CD4-positive, alpha-beta T cell treated with Interferon gamma for 1 hour (primary cell): ENCODE measurements around the gene GNAZ.
"Not testable (repeated sequence)": the region's sequence is repeated elsewhere in the genome, so short reads cannot be mapped to it uniquely, and the experiment has no call there.

Experiments
- DNase-seq: peaks from one replicate; pipeline ENCODE4 v3.0.0-alpha.2; 2020

GNAZ gene

GRCh38 chr22:23122216-23122957, 52.1 kb downstream of the GNAZ start:
- no peak for DNase-seq

GRCh38 chr22:23122992-23123803, 52.9 kb downstream of the GNAZ start:
- no peak for DNase-seq

- no peak for DNase-seq
Measured at GRCh38 chr22:23123804-23124254, 53.5 kb downstream of the GNAZ start.

DNA sequence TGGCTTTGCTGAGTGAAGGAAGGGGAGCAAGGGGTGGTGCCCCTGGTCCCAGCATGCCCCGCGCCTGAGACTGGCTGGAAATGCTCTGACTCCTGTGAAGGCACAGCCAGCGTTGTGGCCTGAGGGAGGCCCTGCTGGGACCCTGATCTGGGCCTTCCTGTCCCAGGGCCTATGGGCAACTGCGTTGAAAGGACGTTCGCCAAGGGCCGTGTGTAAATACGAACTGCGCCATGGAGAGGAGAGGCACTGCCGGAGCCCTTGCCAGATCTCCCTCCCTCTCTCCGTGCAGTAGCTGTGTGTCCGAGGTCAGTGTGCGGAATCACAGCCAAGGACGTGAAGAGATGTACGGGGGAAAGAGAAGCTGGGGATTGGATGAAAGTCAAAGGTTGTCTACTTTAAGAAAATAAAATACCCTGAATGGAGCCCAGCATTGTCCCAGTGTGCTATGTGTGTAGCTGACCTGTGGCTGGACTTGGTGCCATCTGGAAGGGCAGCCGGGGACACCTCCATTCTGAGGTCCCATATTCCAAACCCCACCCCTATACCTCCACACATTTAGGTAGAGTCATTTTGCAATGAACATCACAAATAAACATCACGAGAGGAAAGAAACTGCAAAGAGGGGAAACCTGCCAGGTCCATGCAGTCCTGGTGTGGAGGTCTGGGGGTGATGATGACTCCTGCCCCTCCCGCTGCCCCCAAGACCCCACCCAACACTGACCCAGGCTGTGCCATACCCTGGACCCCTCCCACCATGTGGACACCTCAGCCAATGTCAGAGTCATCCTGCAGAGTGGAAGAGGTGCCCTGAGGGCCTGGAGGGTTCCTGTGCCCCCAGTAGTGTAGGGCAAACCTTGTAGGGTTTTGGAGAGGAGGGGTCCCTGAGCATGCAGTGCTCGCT, 54.5 kb downstream of the GNAZ start:
- DNase-seq, result no peak

DNA sequence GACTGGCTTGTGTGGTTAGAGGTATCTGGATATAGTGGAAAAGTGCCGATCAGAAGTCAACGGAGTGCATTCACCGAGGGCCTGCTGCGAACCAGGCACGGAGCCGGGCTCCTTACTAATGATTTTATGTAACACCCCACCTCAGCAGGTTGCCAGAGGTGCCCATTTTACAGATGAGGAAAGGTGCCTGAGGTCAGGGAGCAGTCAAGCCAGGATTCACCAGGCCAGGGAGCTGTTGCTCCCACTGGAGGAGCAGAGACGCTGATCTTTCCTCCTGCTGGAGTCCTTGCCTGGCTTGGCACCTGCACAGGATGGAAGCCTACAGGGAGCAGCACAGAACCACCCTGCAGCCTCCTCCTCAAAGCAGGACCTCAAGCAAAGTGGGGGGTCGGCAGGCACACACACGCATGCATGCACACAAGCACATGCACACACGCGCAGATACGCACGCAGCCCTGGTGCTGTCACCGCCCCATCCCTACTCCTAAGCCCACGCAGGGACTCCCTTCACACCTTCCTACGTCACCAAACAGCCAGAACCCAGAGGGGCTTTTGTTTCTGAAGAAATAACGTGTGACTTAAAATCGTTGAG, 55.3 kb downstream of the GNAZ start:
- no peak for DNase-seq

- no peak for DNase-seq
Measured at GRCh38 chr22:23126165-23127054, 56.1 kb downstream of the GNAZ start.

DNA sequence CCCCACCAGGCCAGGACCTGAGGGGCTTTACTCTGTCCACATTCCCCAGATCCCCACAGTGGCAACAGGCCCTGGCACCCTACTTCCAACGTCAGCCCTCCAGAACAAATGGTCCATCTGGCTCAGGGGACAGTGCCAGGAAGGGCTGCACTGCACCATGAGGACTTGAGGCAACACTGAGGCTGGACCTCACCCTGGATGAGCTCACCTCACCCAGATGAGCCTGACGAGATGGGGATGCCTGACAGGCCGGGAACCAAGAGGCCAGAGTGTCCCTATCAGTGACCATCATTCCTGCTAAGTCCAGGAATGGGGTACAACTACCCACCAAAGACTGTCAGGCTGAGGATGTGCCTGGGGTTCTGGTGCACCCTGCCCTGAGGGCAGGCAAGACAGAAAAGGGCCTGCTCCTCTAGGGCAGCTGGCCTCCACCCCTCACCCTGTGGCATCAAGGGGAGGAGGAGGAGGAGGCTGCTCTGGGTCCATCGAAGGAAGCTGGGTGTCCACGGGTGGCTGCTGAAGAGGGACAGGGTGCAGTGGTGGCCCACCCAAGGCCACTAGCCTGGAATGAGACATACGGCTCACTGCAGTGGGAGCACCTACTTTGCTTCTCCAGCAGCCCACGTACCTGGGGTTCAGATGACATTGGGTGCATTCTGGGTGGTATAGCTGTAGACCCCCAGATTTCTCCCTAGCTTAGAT, 56.9 kb downstream of the GNAZ start:
- no peak for DNase-seq

DNA sequence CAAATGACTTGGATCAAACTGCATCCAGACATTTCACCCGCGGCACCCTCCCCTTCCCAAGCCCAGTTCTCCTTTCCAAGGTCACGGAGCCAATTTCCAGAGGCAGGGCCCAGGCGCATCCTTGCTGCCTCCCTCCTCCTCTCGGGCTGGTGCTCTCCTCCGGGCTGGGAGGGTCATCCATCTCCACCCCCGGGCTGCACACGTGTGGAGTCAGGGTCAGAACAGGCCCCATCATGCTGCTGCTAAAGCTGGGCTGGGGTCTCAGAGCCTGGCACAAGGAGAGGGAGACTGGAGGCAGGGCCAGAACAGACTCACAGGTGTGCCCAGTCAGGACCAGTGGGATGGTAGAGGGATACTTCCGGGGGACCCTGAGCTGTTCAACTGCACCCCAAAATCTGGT, 57.5 kb downstream of the GNAZ start:
- no peak for DNase-seq

DNA sequence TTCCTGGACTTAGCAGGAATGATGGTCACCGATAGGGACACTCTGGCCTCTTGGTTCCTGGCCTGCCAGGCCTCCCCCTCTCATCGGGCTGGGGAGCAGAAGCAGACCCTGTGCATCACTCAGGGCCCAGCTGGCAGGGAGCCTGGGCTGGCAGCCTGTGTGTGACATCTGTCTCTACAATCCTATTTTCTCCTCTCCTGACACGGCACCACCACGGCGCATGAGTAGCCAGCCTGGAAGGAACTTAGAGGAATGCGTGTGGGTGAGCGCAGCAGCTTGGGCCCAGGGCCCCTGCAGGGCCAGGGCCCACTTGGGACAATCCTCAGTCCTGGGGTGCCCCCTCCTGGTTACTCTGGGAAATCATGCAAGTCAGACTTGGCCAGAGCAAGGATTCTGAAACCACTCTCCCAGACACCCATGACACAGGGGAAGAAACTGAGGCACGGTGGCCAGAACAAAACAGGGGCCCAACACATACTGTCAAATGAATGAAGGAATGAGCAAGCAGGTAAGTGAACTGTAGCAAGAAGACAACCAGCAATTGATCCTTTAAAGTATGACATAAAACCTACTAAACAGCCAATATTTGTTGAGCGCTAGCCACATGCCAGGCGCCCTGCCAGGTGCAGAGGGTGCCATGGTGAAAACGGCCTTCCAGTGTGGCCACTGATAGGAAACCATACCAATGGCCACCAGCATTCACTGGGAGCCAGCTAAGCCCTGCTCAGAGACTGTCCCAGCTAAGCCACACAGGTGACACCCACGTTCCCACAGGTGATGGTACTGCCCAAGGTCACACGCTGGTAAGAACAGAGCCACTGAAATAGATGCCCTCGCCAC, 58.2 kb downstream of the GNAZ start:
- DNase-seq, result peak; percentile 65

DNA sequence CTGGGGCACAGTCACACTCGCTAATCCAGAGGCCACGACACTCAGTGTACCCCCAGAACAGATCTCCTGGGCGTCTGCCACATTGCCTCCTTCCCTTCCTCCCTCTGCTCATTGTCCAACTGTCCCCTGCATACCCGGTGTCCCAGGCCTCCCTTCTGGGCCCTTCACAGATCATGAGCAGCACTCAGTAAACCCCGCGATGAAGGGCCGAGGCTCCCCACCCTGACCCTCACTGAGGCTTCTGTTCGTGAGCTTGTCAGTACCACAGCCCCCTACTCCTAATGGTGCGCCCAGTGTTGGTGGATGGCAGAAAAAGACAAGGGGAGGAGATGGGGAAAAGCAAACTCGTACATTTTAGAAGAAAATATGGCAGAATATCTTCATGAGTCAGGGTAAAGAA, 58.8 kb downstream of the GNAZ start:
- DNase-seq, result no peak

DNA sequence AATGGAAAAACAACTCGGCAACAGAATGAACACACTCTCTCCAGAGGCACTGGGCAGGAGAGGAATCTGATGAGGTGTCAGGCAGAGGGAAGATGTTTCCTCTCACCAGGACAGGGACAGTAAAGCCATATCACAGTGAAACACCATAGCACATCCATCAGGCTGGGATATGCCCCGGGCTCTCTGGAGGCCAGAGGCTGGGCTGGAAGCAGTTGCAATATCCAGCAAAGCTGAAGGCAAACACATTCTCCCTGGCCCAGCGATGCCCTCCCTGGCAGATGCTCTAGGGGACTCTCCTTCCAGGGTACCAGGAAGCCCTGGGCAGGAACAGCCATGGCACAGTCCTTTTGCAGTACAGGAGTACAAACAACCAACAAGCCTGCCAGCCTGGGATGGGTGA, 60.4 kb downstream of the GNAZ start:
- no peak for DNase-seq

DNA sequence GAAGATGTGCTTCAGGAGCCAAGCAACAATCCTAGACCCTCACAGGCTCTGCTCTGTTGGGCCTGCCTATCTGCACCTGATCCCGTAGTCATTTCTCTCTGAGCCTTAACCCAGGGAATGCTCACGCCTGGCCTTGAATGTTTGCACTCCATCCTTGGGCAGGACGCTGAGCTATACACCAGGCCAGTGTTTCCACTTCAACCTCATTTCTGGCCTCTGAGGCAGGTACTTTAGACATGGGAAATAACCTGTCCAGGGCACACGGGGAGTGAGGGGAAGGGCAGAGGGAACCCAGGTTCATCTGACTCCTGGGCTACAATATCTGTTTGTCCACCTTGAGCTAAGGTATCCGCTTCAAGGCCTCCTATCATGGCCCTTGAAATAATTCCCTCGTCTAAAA, 61.6 kb downstream of the GNAZ start:
- DNase-seq, result no peak

DNA sequence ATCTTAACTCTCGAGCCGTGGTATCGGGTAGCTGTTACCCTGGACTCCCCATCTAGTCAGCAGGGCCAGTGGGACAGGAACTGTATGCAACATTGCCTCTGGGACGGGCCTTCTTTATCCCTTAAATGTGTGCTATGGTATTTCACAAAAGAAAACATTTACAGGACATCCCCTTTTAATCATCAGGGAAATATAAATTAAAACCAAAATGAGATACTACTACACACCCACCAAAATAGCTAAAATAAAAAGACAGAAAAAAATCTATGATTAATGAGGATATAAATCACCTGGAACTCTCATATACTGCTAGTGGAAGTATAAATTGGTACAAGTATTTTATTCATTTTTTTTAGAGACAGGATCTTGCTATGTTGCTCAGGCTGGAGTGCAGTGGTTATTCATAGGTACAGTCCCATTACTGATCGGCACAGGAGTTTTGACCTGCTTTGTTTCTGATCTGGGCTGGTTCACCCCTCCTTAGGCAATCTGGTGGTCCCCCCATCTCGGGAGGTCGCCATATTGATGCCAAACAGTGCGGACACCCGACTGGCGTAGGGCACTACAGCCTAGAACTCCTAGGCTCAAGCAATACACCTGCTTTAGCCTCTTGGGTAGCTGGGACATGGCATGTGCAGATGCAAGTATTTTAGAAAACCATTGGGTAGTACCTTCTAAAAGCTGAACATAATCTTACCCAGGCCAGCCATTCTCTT, 62.2 kb downstream of the GNAZ start:
- no peak for DNase-seq

- no peak for DNase-seq
Measured at GRCh38 chr22:23133922-23134321, 63.6 kb downstream of the GNAZ start.

DNA sequence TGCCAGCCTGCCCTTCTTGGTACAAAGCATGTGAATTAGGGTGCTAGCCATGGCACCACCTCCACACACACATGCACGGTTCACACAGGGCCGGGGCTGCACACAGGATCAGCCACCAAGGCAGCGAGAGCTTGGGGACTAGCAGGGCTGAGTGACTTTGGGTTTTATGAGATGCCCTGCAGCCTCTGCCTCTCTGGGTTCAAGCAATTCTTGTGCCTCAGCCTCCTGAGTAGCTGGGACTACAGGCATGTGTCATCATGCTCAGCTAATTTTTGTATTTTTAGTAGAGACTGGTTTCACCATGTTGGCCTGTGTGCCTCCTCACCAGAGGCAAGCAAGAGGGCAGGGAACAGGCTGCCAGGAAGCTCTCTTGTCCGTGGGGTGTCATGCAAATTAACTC, 66.7 kb downstream of the GNAZ start:
- not testable (repeated sequence) for DNase-seq

DNA sequence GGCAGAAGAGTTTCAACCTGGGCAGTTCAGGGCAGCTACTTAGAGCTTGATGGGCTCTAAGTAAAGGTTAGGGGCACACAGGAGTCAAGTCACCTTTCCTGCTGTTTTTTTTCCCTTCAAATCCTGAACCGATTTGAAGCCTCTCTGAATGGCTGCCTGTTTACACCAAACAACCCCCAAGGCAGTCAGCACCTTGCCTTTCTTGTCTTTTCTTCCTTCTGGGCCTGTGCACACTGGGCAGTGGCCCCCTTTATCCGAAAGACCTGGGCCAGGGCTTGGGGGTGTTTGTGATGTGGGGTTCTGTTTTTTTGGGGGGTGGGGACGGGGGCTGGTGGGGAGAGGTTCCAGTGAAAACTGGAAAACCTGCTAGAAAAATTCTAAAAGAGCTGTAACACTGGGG, 67.1 kb downstream of the GNAZ start:
- no peak for DNase-seq

DNA sequence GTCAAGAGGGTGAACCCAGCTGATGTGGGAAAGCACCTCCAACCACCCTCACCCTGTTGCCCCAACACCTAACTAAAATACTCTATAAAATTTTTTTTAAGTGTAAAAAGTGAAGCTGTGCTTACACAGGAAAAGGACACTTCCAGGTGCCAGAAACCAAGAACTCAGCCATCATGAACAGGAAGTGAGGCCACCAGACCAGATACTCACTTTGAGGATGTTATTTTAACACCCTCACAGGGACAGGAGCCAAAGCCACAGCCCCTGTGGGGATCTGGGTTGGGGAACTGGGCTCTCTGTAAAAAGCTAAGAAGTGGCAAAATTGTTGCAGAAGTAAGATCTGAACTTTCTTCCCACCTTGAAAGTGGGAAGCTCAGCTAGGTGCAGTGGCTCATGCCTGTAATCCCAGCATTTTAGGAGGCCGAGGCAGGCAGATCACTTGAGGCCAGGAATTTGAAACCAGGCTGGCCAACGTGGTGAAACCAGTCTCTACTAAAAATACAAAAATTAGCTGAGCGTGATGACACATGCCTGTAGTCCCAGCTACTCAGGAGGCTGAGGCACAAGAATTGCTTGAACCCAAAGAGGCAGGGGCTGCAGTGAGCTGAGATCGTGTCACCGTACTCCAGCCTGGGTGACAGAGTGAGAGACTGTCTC, 67.7 kb downstream of the GNAZ start:
- peak; percentile 73 for DNase-seq

DNA sequence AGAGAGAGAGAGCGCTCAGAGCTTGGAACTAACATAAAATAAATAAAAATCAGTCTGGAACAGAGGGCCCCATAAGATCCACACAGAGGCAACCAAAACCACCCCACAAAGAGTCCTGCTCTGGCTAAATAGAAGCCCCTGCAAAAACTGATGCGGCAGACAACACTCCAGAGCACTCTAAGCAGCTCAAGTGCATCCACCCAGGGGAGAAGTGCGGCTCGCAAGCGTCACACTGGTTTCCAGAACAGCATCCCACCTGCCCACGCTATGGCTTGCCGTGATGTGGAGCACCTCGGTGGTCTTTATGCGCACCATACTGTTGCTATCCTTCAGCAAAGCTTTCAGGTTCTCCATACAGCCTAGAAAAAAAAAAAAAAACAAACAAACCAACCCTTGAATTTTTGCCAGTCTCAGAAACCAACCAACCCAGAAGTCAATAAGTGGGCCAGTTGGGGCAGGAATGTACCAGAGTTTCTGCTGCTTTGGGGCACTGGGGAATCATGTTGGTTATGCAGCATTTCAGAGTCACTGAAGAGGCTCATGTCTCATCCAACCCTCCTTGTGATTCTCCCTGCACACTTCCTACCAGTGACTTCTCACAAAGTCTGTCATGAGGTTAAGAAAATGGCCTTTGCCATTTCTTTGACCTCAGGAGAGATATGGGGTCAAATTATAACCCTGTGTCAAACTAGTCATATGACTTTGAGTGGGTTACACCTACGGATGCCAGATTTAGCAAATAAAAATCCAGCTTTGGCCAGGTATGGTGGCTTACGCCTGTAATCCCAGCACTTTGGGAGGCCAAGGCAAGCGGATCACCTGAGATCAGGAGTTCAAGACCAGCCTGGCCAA, 68.5 kb downstream of the GNAZ start:
- no peak for DNase-seq
